GM23248 (cell line): ENCODE measurements around the gene KAZALD1.

Experiments used
- EZH2 ChIP-seq: fragments of 200-600 bp; sonication (generic); IDR thresholded peaks from 2 replicates; pipeline ENCODE4 v1.6.1; 2018; ENCODE audit warnings: antibody characterized with exemption, mild to moderate bottlenecking; ENCODE audit not compliant: insufficient read depth, poor library complexity, severe bottlenecking
- EZH2phosphoT487 ChIP-seq: fragments of 200-600 bp; sonication (generic); IDR thresholded peaks from 2 replicates; pipeline ENCODE4 v1.6.1; 2018; ENCODE audit warnings: antibody characterized with exemption, moderate library complexity, mild to moderate bottlenecking, low read depth; ENCODE audit not compliant: insufficient read depth

DNA sequence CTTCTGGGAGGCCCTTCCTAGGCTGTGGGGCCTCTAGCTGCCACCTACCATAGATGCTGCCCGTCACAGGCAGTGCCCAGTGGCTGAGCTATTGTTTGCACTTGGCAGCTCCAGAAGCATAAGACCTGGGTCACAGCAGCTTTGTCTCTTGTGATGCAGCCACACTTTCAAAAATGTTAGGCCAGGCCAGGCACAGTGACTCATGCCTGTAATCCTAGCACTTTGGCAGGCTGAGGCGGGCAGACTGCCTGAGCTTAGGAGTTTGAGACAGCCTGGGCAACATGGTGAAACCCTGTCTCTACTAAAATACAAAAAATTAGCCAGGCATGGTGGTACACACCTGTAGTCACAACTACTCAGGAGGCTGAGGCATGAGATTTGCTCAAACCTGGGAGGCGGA lies 9.5 kb upstream of the KAZALD1 start:
- TF ChIP-seq EZH2phosphoT487 = no peak
- no peak for TF ChIP-seq EZH2
